Body of pancreas (tissue), 4 donors: ENCODE results near the gene TAF3. TPM values are rescaled to one million over a fixed set of nuclear protein-coding genes. Genes with fewer than 3 reads are reported as not detected.

Source experiments
- ATAC-seq: fragments of 150-250 bp; one replicate; pipeline ENCODE4 v1.9.1; 2016
- DNase-seq, 4 donors: peaks; one replicate each; pipeline ENCODE4 v3.0.0-alpha.2; 2019
- H3K27ac ChIP-seq, 4 donors: fragments of 200-600 bp; sonication (generic); 1 replicate in 3 of 4; 2 replicates in 1 of 4; pipeline versions ENCODE4 v1.5.1 to v1.6.1; 2016 to 2019; ENCODE audit warnings: mild to moderate bottlenecking in 1 of 4, mixed read lengths in 1 of 4, moderate library complexity in 1 of 4
- H3K27me3 ChIP-seq, 2 donors: fragments of 200-600 bp; sonication (generic); one replicate each; pipeline ENCODE4 v1.6.0; 2016; ENCODE audit warnings: mild to moderate bottlenecking in 1 of 2
- H3K36me3 ChIP-seq, 2 donors: fragments of 200-600 bp; sonication (generic); replicated peaks in 1 of 2; 2 replicates each; pipeline ENCODE4 v1.5.1; 2016; ENCODE audit warnings: low read depth in 2 of 2; ENCODE audit not compliant: insufficient read depth in 1 of 2
- H3K4me1 ChIP-seq: fragments of 200-600 bp; sonication (generic); one replicate; pipeline ENCODE4 v1.6.0; 2016
- H3K4me3 ChIP-seq, 2 donors: fragments of 200-600 bp; sonication (generic); 1 replicate in 1 of 2; 2 replicates in 1 of 2; pipeline ENCODE4 v1.5.1; 2016 to 2019
- H3K9me3 ChIP-seq, 3 donors: fragments of 200-600 bp; sonication (generic); 1 replicate in 2 of 3; 2 replicates in 1 of 3; pipeline ENCODE4 v1.5.1; 2016
- CTCF ChIP-seq, 7 experiments: fragments of 450-650 bp in 4 of 7; fragments of 200-600 bp in 3 of 7; sonication (generic) in 3 of 7; IDR thresholded peaks; one replicate each; pipeline ENCODE4 v1.5.1; 2016 to 2019; ENCODE audit warnings: antibody characterized with exemption in 7 of 7
- POLR2A ChIP-seq, 3 donors: fragments of 450-650 bp; IDR thresholded peaks; one replicate each; pipeline ENCODE4 v1.6.1; 2016; ENCODE audit warnings: antibody characterized with exemption in 3 of 3, mild to moderate bottlenecking in 2 of 3
- WGBS, 2 donors: methylation state at CpG; one replicate each; pipeline ENCODE4 v1.1.5; 2017; 5-methylcytosine and 5-hydroxymethylcytosine counted together
- intact Hi-C: fragments of 100-400 bp; cut with DNase I; formaldehyde crosslinking; loops from one replicate; pipeline ENCODE4 v1.15.1; 2023
- total RNA-seq, 2 donors: library from RNA; depleted of rRNA; stranded (reverse); fragments of >200 nt; gene quantifications; one replicate each; pipeline ENCODE4 v1.1.0, GENCODE V29; 2016

The TAF3 gene
- total RNA-seq, 2 donors from 2014 or later, result 6.0 to 12.9 TPM

GRCh38 chr10:7952266-7952665 is 134.0 kb downstream of the TAF3 start:
- no peaks in the 10 kb centered on the region for H3K27me3 ChIP-seq
- no peak overlapping the region for H3K4me3 ChIP-seq
- DNase-seq (no peak), ATAC-seq (no peak)
- H3K27ac ChIP-seq, result no peak overlapping the region
- intact Hi-C loops, result no loop called here
- no peaks in the 10 kb centered on the region for H3K4me1 ChIP-seq
- no peaks in the 10 kb centered on the region for H3K36me3 ChIP-seq
- TF ChIP-seq CTCF (IDR thresholded peaks at IDR 0.05) (no peak), POLR2A (IDR thresholded peaks at IDR 0.05) (no peak)
- no peaks in the 10 kb centered on the region for H3K9me3 ChIP-seq
- 97 to 99% methylated on average over 3 of the region's 3 CpGs for WGBS, 2 donors

DNA sequence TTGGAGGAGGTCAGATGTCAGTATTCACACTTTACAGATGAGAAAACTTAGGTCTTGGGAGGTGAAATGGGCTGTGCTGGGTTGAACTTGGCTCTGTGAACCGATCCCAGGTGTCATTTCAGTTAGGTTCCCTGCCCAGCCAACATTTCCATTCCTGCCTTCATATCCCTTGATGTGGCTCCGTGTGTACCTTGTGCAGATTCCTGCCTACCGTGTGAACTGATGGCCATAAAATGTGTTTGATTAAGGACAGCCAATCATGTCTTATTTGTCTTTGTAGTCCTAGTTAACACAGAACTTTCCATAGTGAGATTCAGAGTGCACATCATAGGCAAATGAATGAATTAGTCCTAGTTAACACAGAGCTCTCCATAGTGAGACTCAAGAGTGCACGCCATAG is 135.1 kb downstream of the TAF3 start:
- TF ChIP-seq POLR2A (IDR thresholded peaks at IDR 0.05) (no peak), CTCF (IDR thresholded peaks at IDR 0.05) (no peak)
- ATAC-seq, result no peak
- Histone ChIP-seq H3K9me3 (no peaks in the 10 kb centered on the region), H3K36me3 (no peaks in the 10 kb centered on the region), H3K27ac (no peak overlapping the region), H3K27me3 (no peaks in the 10 kb centered on the region), H3K4me1 (no peaks in the 10 kb centered on the region), H3K4me3 (no peak overlapping the region)
- no peak for DNase-seq
- intact Hi-C loops, result no loop called here
- 58 to 60% methylated on average over 4 of the region's 4 CpGs for WGBS, 2 donors

- 38 to 46% methylated on average over 1 of the region's 1 CpG for WGBS, 2 donors
- no peaks in the 10 kb centered on the region for H3K9me3 ChIP-seq
- no peak for TF ChIP-seq POLR2A (IDR thresholded peaks at IDR 0.05)
- TF ChIP-seq CTCF (IDR thresholded peaks at IDR 0.05), result no peak
- H3K36me3 ChIP-seq, result no peaks in the 10 kb centered on the region
- H3K4me1 ChIP-seq, result no peaks in the 10 kb centered on the region
- ATAC-seq (no peak), DNase-seq (no peak)
- H3K27me3 ChIP-seq, result no peaks in the 10 kb centered on the region
- H3K27ac ChIP-seq, result no peak overlapping the region
- intact Hi-C loops, result no loop called here
- no peak overlapping the region for H3K4me3 ChIP-seq
These were observed 137.1 kb downstream of the TAF3 start for GRCh38 chr10:7955446-7955845.

DNA sequence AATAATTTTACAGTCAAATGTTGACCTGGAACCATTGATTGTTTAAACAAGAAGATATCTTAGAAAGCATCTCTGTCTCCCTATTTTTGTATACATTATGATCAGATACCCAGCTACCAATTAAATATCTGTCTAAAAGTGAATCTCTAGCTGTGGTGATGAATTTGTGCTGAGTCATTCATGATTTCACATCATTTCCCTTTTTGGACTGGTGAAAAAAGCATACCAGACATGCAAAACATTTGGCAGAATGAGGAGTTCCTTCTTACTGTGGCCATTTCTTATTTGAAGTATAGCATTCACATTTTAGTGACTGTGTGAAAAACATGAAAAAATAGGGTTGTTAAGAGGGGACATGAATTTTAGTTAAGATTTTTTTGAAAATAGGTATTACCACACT is 138.2 kb downstream of the TAF3 start:
- no peaks in the 10 kb centered on the region for H3K27me3 ChIP-seq
- no peak overlapping the region for H3K4me3 ChIP-seq
- no peaks in the 10 kb centered on the region for H3K9me3 ChIP-seq
- TF ChIP-seq POLR2A (IDR thresholded peaks at IDR 0.05), result no peak
- TF ChIP-seq CTCF (IDR thresholded peaks at IDR 0.05), result no peak
- ATAC-seq (no peak), DNase-seq (no peak)
- H3K4me1 ChIP-seq, result no peaks in the 10 kb centered on the region
- intact Hi-C loops, result no loop called here
- H3K27ac ChIP-seq, result no peak overlapping the region
- no peaks in the 10 kb centered on the region for H3K36me3 ChIP-seq

DNA sequence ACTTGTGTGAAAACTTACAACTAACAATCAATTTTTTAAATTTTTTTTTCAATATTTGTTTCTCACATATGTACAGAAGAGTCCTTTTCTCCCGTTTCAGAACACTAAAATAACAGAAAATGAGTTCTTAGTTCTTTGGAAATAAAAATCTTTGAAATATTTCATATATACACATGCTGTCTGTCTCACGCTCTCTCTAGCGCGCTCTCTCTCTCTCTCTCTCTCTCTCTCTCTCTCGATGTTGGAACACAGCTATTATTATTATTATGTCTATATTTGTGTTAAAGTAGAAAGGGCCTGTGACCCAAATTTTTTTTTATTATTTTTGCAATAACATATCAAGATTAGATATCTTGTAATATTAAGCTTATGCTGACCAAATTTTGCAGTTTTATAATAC is 139.3 kb downstream of the TAF3 start:
- Histone ChIP-seq H3K27ac (no peak overlapping the region), H3K4me3 (no peak overlapping the region), H3K4me1 (no peaks in the 10 kb centered on the region), H3K36me3 (no peaks in the 10 kb centered on the region), H3K9me3 (no peaks in the 10 kb centered on the region), H3K27me3 (no peaks in the 10 kb centered on the region)
- ATAC-seq (no peak), DNase-seq (no peak)
- TF ChIP-seq CTCF (IDR thresholded peaks at IDR 0.05) (no peak), POLR2A (IDR thresholded peaks at IDR 0.05) (no peak)
- intact Hi-C loops, result no loop called here
- 89 to 97% methylated on average over 4 to 5 of the region's 5 CpGs for WGBS, 2 donors
